NOMO-1 (cell line): ENCODE results near the gene SP8.
A peak's percentile ranks its signal among the peaks of the same experiment; 100 is the strongest.
"Not testable (repeated sequence)": the region's sequence is repeated elsewhere in the genome, so short reads cannot be mapped to it uniquely, and the experiment has no call there.

Experiments used
- DNase-seq, 2 experiments: peaks; one replicate each; lab custom pipeline; 2025; ENCODE audit not compliant: unreplicated experiment in 2 of 2; lab: John Stamatoyannopoulos, UW

SP8 gene

DNA sequence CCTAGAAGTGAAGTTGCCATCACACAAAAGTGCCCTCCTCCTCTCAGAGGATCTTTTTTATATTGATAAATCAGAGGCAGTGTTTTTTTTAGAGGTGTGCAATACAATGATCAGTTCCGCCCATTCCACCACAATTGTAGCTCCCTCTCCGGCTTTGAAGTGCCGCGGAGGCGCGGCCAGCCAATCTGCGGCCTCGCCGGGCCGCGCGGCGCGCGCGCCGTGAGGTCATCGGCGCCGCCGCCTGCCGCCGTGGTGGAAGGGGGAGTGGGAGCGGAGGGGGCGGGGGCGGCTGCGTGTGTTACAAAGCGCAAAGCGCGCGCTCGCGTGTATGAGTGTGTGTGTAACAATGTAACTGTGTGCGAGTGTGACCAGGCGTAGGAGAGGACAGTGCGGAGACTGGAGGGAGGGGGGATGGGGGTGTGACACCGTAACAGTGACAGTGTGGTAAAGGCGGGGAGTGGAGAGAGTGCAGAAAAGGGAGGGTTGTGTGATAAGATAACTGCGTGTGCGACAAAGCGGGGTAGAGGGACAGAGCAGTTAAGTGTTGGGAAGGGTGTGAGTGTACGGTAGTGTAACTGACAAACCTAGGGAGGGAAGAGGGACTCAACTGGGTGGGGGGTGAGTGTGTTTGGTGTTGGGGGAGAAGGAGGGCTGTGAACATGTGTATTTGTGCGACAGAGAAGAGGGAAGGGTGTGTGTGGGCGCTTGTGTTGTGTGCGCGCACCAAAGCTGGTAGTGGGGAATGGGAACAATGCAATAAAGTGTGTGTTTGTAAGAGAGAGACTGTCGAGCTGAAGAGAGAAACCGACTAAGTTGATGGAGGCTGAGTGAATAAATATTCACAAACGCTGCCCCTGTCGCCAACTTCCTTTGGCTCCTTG, at the start of gene SP8:
Gene SP8 (minus strand): TSS at position 108 of the 881 bp plus-strand sequence. CDS start 88 bp downstream, at position 20.
- DNase-seq: no peak

DNA sequence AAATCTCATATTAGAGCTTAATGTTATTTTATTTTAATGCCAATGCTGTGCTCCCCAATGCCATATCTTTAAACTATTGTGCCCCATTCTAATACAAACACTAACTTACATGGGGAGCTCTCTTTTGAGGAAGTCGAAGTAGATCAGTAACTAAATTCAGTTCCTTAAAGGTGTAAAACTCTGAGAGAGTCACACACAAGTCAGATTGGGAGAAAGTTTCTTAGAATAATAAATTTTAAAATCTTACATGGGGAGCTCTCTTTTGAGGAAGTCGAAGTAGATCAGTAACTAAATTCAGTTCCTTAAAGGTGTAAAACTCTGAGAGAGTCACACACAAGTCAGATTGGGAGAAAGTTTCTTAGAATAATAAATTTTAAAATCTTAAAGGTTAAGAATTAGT, 49.7 kb upstream of the SP8 start:
- DNase-seq: peak in 1 of 2 experiments; percentile 21

DNA sequence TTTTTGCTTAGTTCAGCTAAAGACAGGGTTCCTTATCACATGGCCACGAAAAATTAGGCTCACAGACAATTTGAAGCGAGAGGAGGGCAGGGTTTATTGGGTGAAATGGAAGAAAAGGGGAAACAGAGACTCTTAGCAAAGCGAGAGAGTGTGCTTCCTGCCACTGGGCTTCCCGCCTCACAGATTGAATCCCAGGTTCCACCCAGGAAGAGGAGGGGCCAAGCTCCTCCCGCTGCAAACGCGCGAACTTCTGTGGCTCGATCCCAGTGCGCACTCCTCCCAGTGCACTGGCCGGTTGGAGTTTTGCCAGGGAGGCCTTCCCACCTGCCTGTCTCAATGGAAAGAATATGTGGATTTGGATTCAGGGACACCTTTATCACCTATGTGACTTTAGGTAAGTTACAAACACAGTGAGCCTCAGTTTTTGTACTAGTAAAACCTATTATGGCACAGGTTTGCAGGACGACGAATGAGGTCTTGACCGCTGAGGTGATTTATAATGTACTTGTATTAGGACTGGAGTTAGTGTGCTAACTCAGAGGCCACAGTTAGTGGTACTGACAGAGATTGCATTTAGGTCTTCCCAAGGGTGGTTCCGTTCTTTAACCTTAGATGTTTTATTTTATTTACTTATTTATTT, 48.5 kb upstream of the SP8 start:
- DNase-seq: no peak

DNA sequence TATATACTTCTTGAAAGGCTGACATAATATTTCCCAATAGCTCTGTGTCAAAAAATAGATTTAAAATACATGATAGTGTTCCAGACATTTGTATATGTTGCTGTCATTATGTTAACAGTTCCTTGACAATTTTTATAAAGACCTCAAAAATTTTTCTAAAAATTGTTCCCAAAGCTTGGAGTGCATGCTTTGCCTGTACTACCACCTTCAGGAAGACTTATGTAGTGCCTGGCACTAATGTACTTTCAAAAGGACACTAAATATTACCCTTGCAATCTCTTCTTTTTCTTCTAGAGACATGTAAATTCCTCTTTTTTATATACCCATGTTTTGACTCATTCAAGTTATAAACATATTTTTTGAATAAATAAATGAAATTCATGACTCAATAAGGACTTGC, 48.0 kb upstream of the SP8 start:
- no peak for DNase-seq

DNA sequence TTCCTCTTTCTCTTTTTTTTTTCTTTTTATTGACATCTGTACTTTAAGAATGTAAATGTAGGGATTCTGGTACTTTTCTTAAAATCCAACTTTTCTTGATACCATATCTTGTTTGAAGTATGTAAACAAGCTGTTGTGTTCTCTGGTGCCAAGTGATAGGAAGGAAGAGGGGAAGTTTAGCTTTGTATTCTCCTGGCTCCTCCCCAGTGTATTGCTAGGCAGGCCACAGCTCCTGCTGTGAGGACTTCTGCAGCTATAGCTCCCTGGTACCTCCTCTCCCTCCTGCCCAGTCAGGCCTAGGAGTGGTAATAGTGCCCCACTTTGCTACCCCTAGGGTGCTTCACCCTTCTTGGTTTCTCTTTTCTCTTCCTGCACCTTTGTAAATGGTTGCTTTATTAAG, 45.3 kb upstream of the SP8 start:
- DNase-seq: no peak

DNA sequence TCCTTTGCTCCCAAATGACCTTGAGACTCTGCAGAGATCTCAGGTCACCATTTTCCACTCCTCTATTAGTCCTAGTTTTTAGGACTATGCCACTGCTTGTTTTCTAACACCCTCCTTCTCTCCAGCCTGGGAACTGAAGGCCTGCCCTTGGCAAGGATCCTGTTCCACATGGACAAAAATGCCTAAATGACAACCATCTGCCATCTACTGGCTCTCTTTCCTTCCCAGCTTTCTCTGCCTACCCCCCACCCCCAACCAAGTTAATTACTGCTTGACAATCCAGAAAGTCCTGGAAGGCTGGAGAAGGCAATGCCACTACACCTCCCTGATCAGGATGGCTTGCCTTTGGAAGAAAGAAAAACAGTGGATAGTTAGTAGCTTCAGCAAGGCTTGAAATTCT, 44.8 kb upstream of the SP8 start:
- DNase-seq: no peak

DNA sequence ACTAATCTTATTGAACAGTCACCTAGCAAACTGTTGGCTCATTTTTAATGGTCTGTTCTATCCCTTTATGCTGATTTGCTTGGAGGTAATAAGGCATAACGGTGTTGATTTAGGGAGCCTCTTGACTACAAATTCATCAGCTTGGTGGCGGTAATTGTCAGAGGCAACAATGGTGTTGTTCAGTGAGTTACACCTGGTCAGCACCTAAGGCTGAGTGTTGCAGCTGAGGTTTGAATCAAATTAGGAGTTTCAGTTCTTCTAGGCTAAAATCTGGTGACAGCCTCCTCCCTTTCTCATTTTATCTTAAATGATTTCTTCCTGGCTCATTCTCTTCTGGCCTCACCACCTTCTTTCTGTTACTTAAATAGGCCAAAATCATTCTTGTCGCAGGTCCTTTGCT, 42.3 kb upstream of the SP8 start:
- DNase-seq: no peak

DNA sequence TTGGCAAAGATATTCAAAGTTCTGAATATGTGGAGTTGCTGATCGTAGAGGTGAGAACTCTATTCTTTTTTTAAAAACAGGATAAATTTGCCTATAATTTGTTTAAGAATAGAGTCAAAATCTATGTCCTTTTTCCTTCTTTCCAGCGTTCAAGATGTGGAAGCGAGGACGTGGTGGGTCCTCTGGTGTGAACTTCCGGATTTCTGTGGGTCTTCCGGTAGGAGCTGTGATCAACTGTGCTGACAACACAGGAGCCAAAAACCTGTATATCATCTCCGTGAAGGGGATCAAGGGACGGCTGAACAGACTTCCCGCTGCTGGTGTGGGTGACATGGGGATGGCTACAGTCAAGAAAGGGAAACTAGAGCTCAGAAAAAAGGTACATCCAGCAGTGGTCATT, 40.5 kb upstream of the SP8 start:
- no peak for DNase-seq

DNA sequence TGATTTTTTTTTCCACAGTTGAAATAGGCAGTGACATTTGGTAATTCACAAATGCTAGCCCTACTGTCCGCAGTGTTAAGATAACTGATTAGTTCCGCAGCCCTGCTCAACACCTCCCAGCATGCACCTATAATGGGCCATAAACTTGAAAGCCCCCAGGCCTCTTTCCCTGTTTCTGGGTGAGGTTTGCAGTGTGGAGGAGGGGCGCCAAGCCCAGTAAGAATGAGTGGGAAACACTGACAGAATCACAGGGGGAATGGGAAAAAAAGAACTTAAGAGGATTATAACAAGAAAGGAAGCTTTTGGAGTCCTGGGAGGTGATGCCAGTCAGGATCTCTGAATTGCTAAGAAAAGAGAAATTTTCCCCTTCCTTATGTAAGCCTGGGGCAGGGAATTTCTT, 39.6 kb upstream of the SP8 start:
- DNase-seq: no peak

DNA sequence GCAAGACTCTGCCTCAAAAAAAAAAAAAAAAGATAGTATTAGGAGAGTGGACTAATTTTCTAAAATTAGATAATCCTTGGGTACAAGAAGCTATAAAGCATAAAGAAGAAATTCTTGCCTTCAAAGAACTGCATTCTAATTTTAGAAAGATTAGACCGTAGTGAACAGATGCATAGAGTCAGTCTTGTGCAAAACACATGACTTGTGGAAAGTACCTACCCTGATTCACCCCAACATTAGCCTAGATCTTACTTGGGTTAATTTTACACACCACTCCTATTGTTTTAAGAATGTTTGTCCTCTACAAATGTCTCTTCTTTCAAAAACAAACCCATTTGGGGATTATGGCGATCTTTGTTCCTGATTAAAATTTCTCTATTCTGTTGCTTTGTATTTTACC, 38.9 kb upstream of the SP8 start:
- DNase-seq: no peak

DNA sequence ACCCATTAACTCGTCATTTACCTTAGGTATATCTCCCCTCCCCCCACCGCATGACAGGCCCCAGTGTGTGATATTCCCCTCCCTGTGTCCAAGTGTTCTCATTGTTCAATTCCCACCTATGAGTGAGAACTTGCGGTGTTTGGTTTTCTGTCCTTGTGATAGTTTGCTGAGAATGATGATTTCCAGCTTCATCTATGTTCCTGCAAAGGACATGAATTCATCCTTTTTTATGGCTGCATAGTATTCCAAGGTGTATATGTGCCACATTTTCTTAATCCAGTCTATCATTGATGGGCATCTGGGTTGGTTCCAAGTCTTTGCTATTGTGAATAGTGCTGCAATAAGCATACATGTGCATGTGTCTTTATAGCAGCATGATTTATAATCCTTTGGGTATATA, 34.7 kb upstream of the SP8 start:
- not testable (repeated sequence) for DNase-seq

DNA sequence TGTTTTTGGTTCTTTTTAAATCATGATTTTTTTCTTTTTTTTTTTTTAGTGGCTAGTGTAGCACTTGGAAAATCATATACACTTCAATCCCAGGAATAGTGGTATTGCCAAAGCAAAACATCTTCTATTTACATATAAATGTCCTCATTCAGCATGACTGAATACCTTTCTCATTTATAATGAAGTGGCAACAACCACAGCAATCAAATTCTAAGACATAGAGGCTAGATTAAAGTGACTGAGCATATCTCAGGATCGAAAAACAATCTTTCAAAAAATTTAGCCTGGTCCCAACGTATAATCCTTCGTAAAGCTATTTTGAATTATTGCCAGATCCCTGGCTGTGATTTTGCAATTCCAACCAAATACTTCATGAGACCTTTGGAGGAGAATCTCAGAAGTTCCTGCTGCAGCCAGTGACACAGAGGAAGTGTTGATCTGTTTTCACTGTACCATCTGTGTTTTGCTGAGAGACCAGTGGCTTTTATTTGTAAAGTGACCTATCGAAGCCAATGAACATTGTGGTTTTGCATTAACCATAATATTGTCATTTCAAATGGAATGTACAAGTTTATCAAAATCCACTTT, 29.8 kb upstream of the SP8 start:
- no peak for DNase-seq

DNA sequence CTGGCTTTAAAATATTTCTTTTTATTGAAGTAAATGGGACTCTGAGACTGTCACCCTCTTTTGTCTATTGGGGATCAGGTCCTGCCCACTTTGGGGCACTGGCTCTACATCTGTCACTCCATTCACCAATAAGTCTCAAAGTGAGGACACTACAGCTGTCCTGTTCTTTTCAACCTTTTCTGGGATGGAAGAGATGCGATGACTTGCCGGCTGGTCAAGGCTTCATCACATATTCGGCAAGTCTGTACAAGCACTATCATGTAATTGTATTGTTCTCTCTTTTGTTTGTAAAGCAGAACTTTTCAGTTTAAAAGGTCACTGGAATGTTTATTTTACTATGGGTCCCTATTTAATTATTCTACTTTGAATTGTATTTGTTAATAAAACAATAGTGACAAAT, 17.7 kb upstream of the SP8 start:
- DNase-seq: no peak

DNA sequence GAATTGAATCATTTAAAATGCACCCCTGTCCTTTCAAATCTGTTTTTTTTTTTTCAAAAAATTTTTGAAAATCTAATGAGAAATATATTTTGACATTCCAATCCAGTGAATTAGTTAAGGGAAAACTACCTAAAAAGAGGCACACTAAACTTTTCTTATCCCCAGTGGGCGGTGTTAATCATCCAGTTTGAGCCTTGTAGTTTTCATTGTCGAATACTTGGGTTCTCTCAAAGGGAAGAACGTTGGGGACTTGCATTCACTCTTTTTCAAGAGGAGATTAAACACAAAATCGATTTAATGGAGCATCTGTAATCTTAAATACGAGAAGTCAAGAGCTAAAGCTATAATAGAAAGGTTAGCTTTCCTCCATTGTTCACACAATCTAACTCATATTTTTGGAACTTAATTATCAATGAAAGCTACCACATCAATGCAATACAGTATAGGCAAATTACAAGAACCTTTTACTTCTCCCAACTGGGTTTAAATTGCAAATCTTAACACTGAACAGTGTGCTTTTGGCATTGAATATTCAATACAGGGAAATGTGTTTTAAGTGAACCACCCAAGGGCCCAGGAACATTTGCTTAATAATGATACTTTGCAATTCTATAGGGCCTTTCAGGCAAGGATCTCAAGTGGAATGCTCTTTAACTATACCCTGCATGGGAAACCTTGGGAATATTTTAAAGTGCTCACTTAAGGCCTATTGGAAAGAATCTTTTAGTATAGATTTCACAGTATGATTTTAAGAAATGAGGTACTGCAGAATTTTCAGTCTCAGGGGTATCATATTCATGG, 13.1 kb upstream of the SP8 start:
- no peak for DNase-seq

DNA sequence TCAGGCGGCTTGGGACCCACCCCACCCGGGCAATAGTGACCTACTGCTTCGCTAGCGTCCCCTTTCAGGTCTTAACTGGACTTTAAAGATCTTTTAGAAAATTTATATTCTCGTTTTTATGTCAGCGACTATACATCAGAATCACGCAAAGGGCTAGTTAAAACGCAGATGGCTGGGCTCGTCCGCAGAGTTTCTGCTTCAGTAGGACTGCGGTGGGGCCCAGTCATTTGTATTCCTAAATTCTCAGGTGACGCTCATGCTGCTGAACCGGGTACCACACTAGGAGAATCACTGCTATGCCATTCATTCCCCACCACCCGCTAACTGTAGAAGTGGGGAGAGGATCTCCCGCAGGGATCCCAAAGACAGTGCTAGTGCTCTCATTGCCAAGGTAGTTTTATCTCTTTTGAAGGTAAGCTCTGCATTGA, 12.0 kb upstream of the SP8 start:
- DNase-seq: no peak

DNA sequence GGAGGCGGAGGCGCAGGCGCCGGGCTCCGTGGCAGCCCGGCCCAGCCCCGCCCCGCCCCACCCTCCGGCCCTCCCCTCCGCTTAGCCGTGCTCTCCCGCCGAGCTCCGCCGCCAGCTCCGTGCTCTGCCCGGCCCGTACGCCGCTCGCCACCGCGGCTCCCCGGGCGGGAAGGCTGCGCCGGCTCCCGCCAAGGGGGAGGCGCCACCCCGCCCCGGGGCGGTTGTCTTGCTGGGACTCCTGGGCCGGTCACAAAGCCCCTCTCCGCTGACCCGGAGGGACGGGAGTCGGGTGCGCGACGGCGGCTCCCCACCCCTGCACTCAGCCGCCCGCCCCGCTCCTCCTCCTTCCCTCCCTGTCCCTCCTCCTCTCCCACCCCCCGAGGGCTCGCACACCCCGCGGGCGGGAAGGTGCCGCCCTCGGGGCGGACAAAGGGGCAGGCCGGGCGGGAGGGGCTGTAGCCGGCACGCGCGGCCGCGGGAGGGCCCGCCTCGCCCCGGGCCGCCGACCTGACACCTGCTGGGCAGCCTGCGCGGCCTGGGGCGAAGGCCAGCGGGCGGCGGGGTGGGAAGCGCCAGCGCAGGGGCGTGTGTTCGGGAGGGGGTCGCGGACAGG, 11.5 kb upstream of the SP8 start:
- DNase-seq: peak; percentile 57 to 71

DNA sequence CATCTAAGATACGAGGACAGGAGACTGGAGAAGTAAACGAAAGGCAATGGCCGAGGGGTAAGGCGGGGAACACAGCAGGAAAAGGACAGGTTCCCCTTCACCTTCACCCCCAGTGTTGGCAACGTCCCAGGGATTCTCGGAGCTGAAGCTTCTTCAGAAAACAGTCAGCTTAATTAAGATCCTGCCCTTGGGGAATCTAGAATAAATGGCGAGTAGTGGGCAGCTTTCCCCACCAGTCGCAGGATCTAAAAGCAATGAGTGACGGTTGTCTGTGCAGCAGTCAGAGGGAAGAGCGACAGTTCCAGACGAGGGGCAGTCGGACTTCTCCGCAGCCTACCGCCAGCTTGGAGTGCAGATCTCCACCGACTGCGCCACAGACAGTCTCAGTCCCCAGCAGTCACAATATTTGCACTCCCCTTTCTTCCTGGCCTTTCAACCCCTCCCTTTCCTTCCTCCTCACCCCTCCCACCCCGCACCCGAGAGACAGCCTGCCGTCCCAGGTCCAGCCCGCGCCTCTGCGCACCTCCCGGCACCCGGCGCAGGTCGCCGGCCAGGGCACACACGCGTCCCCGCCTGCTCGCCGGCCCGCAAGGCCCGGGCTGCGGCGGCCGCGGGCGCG, 10.9 kb upstream of the SP8 start:
- peak; percentile 62 to 71 for DNase-seq

DNA sequence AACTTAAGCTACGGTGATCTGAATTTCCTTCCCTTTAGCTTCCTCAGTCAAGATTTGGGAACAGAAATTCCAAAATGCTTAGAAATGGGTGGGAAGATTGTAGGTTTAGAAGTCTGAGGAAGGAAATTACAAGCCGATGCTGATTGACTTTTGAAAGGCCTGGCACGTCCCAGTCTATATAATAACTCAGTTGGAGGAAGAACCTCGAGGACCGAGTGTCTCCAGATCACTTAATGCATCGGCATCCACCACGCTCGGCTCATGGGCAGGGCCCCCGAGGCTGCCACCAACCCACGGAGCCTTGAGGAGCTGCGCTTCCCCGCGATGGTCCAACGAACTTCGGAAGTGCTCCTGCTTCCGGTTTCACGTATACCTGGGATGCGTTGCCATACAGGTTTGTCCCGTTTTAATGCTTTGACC, 10.4 kb upstream of the SP8 start:
- DNase-seq: no peak

DNA sequence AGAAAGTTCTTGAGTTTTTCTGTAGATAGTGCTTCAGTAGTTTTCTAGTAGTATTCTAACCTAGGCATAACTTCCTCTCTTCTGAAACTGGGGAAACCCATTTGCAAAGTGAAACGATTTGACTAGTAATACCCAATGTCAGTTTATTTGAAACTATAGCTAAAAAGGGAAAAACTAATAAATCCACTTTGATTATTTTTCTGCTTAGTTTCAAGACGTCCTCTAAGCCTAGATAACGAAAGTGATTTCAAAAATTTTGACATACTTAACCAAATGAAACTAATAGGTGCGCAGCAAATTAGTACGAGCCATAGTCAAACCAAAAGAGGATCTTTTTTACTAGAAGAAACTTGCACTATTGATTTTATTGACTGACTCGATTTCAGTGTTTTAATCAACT, 9.8 kb upstream of the SP8 start:
- DNase-seq: peak in 1 of 2 experiments; percentile 21

DNA sequence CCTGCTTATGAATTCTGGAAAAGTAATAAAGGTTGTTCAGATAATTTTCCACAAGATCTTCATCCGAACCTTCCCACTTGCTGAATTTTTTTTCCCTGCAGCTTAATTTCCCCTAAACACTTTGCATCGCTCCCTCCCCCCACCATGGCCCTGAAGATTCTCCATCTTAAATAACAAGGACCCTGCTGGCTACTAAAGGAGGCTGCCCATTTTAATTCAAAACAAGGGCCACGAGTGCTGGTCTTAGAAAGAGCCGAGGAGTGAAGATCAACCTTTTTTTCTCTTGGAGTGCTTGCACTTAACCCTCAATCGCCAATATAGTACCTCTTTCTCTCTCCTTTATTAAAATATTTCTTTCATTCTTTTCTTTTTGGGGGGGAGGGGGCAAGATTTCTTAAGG, 9.2 kb upstream of the SP8 start:
- DNase-seq: no peak
